Measurements from ENCODE around the gene FAH. TPM values are rescaled to one million over a fixed set of nuclear protein-coding genes. Genes with fewer than 3 reads are reported as not detected.

The FAH gene
- total and polyA plus RNA-seq, 9 of the 15 experiments (the other 6 are each of a cell fraction or from before 2014, with no cell fraction given), result 66.8 to 310 (median 103) TPM

DNA sequence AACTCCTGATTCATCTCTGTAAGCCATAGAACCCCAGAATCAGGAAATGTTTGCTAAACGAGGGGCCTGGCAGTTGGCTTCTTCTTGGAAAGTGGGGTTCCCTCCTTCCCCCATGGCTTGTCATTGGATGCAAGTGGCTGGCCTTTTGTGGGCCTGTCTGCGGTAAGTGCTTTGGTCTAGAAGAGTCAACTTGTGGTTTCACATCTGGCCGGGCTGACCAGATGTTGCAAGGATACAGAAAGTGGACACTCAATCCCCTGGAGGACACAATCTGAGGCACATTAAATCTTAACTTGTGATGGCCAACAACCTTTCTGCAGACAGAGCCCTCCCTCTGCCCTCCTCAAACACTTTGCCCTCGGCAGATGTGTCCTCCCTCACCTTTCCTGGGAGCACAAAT, 1.1 kb downstream of the FAH start (continued):
- TF ChIP-seq, protein P1, sequence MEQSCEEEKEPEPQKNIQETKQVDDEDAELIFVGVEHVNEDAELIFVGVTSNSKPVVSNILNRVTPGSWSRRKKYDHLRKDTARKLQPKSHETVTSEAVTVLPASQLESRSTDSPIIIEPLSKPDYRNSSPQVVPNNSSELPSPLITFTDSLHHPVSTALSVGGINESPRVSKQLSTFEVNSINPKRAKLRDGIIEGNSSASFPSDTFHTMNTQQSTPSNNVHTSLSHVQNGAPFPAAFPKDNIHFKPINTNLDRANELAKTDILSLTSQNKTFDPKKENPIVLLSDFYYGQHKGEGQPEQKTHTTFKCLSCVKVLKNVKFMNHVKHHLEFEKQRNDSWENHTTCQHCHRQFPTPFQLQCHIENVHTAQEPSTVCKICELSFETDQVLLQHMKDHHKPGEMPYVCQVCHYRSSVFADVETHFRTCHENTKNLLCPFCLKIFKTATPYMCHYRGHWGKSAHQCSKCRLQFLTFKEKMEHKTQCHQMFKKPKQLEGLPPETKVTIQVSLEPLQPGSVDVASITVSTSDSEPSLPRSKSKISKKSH (CRISPR knock-in tag; IDR thresholded peaks at IDR 0.05), result no peak
- TF ChIP-seq RBFOX2 (IDR thresholded peaks at IDR 0.05; ENCODE audit: low read depth, low read length), result no peak
- TF ChIP-seq PTBP1 (IDR thresholded peaks at IDR 0.05; ENCODE audit: low read depth, low read length), result no peak
- TF ChIP-seq CEBPB (tag; IDR thresholded peaks at IDR 0.05), result peak; percentile 52
- TF ChIP-seq, protein P2, sequence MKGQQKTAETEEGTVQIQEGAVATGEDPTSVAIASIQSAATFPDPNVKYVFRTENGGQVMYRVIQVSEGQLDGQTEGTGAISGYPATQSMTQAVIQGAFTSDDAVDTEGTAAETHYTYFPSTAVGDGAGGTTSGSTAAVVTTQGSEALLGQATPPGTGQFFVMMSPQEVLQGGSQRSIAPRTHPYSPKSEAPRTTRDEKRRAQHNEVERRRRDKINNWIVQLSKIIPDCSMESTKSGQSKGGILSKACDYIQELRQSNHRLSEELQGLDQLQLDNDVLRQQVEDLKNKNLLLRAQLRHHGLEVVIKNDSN (CRISPR knock-in tag; IDR thresholded peaks at IDR 0.05), result 0 out of 2 replicates have a peak, but pooled peaks have one; percentile 12
- TF ChIP-seq, protein P3, sequence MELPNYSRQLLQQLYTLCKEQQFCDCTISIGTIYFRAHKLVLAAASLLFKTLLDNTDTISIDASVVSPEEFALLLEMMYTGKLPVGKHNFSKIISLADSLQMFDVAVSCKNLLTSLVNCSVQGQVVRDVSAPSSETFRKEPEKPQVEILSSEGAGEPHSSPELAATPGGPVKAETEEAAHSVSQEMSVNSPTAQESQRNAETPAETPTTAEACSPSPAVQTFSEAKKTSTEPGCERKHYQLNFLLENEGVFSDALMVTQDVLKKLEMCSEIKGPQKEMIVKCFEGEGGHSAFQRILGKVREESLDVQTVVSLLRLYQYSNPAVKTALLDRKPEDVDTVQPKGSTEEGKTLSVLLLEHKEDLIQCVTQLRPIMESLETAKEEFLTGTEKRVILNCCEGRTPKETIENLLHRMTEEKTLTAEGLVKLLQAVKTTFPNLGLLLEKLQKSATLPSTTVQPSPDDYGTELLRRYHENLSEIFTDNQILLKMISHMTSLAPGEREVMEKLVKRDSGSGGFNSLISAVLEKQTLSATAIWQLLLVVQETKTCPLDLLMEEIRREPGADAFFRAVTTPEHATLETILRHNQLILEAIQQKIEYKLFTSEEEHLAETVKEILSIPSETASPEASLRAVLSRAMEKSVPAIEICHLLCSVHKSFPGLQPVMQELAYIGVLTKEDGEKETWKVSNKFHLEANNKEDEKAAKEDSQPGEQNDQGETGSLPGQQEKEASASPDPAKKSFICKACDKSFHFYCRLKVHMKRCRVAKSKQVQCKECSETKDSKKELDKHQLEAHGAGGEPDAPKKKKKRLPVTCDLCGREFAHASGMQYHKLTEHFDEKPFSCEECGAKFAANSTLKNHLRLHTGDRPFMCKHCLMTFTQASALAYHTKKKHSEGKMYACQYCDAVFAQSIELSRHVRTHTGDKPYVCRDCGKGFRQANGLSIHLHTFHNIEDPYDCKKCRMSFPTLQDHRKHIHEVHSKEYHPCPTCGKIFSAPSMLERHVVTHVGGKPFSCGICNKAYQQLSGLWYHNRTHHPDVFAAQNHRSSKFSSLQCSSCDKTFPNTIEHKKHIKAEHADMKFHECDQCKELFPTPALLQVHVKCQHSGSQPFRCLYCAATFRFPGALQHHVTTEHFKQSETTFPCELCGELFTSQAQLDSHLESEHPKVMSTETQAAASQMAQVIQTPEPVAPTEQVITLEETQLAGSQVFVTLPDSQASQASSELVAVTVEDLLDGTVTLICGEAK (IDR thresholded peaks at IDR 0.05), result no peak
- TF ChIP-seq, protein P3 (CRISPR knock-in tag; IDR thresholded peaks at IDR 0.05), result no peak
- TF ChIP-seq, protein P4, sequence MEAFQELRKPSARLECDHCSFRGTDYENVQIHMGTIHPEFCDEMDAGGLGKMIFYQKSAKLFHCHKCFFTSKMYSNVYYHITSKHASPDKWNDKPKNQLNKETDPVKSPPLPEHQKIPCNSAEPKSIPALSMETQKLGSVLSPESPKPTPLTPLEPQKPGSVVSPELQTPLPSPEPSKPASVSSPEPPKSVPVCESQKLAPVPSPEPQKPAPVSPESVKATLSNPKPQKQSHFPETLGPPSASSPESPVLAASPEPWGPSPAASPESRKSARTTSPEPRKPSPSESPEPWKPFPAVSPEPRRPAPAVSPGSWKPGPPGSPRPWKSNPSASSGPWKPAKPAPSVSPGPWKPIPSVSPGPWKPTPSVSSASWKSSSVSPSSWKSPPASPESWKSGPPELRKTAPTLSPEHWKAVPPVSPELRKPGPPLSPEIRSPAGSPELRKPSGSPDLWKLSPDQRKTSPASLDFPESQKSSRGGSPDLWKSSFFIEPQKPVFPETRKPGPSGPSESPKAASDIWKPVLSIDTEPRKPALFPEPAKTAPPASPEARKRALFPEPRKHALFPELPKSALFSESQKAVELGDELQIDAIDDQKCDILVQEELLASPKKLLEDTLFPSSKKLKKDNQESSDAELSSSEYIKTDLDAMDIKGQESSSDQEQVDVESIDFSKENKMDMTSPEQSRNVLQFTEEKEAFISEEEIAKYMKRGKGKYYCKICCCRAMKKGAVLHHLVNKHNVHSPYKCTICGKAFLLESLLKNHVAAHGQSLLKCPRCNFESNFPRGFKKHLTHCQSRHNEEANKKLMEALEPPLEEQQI (IDR thresholded peaks at IDR 0.05), result no peak
- TF ChIP-seq C11orf30 (IDR thresholded peaks at IDR 0.05; ENCODE audit: low read depth), result no peak
- TF ChIP-seq, protein P5, sequence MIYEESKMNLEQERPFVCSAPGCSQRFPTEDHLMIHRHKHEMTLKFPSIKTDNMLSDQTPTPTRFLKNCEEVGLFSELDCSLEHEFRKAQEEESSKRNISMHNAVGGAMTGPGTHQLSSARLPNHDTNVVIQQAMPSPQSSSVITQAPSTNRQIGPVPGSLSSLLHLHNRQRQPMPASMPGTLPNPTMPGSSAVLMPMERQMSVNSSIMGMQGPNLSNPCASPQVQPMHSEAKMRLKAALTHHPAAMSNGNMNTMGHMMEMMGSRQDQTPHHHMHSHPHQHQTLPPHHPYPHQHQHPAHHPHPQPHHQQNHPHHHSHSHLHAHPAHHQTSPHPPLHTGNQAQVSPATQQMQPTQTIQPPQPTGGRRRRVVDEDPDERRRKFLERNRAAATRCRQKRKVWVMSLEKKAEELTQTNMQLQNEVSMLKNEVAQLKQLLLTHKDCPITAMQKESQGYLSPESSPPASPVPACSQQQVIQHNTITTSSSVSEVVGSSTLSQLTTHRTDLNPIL (CRISPR knock-in tag; IDR thresholded peaks at IDR 0.05), result no peak
- TF ChIP-seq POLR3A (IDR thresholded peaks at IDR 0.05; ENCODE audit: borderline replicate concordance, extremely low read depth, insufficient read depth, insufficient read length), result no peak
- TF ChIP-seq ZNF589 (CRISPR knock-in tag; IDR thresholded peaks at IDR 0.05; ENCODE audit: low read depth), result no peak

All from K562 (cell line).